OCI-LY7 (cell line): ENCODE data around the gene SSRP1.

Experiments used
- EZH2phosphoT487 ChIP-seq: fragments of 200-600 bp; sonication (generic); IDR thresholded peaks from 2 replicates; pipeline ENCODE4 v1.6.1; 2018; ENCODE audit warnings: low read depth, borderline replicate concordance, mild to moderate bottlenecking, mixed run types, antibody characterized with exemption, low read length, moderate library complexity, mixed read lengths
- TF ChIP-seq, protein P1 (sequence below): fragments of 200-600 bp; sonication (generic); conservative IDR thresholded peaks from 2 replicates; pipeline ENCODE4 v1.5.1; 2014; ENCODE audit warnings: mild to moderate bottlenecking, antibody characterized with exemption, low read length, moderate library complexity, mixed read lengths

GRCh38 chr11:57283231-57283990 is 52.3 kb downstream of the SSRP1 start:
- TF ChIP-seq, protein P1, sequence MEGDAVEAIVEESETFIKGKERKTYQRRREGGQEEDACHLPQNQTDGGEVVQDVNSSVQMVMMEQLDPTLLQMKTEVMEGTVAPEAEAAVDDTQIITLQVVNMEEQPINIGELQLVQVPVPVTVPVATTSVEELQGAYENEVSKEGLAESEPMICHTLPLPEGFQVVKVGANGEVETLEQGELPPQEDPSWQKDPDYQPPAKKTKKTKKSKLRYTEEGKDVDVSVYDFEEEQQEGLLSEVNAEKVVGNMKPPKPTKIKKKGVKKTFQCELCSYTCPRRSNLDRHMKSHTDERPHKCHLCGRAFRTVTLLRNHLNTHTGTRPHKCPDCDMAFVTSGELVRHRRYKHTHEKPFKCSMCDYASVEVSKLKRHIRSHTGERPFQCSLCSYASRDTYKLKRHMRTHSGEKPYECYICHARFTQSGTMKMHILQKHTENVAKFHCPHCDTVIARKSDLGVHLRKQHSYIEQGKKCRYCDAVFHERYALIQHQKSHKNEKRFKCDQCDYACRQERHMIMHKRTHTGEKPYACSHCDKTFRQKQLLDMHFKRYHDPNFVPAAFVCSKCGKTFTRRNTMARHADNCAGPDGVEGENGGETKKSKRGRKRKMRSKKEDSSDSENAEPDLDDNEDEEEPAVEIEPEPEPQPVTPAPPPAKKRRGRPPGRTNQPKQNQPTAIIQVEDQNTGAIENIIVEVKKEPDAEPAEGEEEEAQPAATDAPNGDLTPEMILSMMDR = no peak
- no peak for TF ChIP-seq EZH2phosphoT487
